Activated CD4-positive, alpha-beta T cell treated with anti-CD3 and anti-CD28 coated beads, Interleukin-2, amount 10 ng/mL, durations not matched to agents 24 days and 14 days (primary cell): ENCODE results near the gene OR14A16. TPM values are rescaled to one million over a fixed set of nuclear protein-coding genes. Genes with fewer than 3 reads are reported as not detected.

Experiments
- DNase-seq: peaks from one replicate; pipeline ENCODE4 v3.0.0; 2022
- H3K27ac Mint-ChIP-seq: one replicate; pipeline ENCODE4 v1.8.0; 2022; ENCODE audit warnings: mild to moderate bottlenecking, mixed read lengths
- H3K27me3 Mint-ChIP-seq: one replicate; pipeline ENCODE4 v1.8.0; 2022; ENCODE audit warnings: mixed read lengths
- H3K36me3 Mint-ChIP-seq: one replicate; pipeline ENCODE4 v1.8.0; 2022; ENCODE audit warnings: low read depth, mild to moderate bottlenecking, mixed read lengths
- H3K4me1 Mint-ChIP-seq: one replicate; pipeline ENCODE4 v1.8.0; 2021; ENCODE audit warnings: mixed read lengths
- H3K4me3 Mint-ChIP-seq: one replicate; pipeline ENCODE4 v1.8.0; 2022; ENCODE audit warnings: mild to moderate bottlenecking, moderate library complexity, mixed read lengths
- H3K9me3 Mint-ChIP-seq: one replicate; pipeline ENCODE4 v1.8.0; 2021; ENCODE audit warnings: mixed read lengths
- intact Hi-C: fragments of 100-400 bp; cut with micrococcal nuclease; formaldehyde crosslinking; loops from one replicate; pipeline ENCODE4 v1.15.1; 2023
- total RNA-seq: library from RNA; stranded (reverse); gene quantifications from 2 replicates; pipeline ENCODE4 v1.2.3, GENCODE V29; 2022

The OR14A16 gene
- total RNA-seq, 1 donor from 2014 or later, result not detected

GRCh38 chr1:247841796-247842195, 17.9 kb upstream of the OR14A16 start, which contains the start of gene OR11L1:
Gene OR11L1, minus strand, starts transcription at chr1:247841896. Its CDS starts 0 bp downstream, at chr1:247841896.
- H3K36me3 Mint-ChIP-seq, result no peaks in the 10 kb centered on the region
- intact Hi-C loops, result no loop called here
- no peaks in the 10 kb centered on the region for H3K9me3 Mint-ChIP-seq
- H3K4me1 Mint-ChIP-seq, result no peaks in the 10 kb centered on the region
- no peak within 1 kb of the TSS for H3K27ac Mint-ChIP-seq
- DNase-seq, result peak; percentile 27
- no peaks in the 10 kb centered on the region for H3K27me3 Mint-ChIP-seq
- H3K4me3 Mint-ChIP-seq, result no peak within 1 kb of the TSS

GRCh38 chr1:247840818-247841217, 16.9 kb upstream of the OR14A16 start:
- H3K36me3 Mint-ChIP-seq, result no peaks in the 10 kb centered on the region
- peak; percentile 40 for DNase-seq
- no peaks in the 10 kb centered on the region for H3K27me3 Mint-ChIP-seq
- no peak overlapping the region for H3K27ac Mint-ChIP-seq
- no peaks in the 10 kb centered on the region for H3K9me3 Mint-ChIP-seq
- no peak overlapping the region for H3K4me3 Mint-ChIP-seq
- intact Hi-C loops, result no loop called here
- H3K4me1 Mint-ChIP-seq, result no peaks in the 10 kb centered on the region

DNA sequence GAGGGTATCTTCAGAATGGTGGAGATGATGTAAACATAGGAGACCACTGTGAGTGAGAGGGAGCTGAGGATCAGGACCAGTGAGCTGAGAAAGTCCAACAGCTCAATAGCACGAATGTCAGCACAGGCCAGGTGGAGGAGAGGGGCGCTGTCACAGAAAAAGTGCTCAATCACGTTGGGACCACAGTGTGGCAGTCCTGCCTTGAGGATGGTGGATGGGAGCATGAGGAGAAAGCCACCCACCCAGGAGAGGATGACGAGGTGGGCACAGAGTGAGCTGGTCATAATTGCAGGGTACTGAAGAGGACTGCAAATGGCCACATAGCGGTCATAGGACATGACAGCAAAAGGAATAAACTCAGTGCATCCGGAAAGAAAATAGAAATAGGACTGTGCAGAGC, 9.7 kb upstream of the OR14A16 start:
- no peak for DNase-seq
- H3K4me3 Mint-ChIP-seq, result no peak overlapping the region
- no peaks in the 10 kb centered on the region for H3K9me3 Mint-ChIP-seq
- H3K4me1 Mint-ChIP-seq, result no peaks in the 10 kb centered on the region
- intact Hi-C loops, result no loop called here
- H3K27ac Mint-ChIP-seq, result no peak overlapping the region
- H3K36me3 Mint-ChIP-seq, result no peaks in the 10 kb centered on the region
- H3K27me3 Mint-ChIP-seq, result no peaks in the 10 kb centered on the region

DNA sequence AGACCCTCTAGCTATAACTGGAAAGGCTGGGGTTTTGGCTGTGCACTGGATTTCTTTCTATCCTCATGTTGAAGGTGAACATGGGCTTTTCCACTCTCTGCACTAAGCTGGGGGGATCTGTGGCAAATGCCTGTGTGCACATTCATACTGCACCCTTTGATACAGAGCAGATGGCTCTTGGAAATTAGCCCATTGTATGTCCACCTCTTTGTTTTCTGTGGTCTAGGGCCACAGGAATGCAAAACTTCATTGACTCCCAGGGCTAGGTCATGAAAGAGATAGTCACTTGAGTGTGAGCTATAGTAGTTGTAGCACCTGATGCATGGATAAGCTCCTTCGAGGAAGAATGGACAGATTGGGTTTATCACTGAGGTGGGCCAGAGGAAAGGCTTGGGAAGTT, 5.7 kb upstream of the OR14A16 start:
- no peak for DNase-seq

DNA sequence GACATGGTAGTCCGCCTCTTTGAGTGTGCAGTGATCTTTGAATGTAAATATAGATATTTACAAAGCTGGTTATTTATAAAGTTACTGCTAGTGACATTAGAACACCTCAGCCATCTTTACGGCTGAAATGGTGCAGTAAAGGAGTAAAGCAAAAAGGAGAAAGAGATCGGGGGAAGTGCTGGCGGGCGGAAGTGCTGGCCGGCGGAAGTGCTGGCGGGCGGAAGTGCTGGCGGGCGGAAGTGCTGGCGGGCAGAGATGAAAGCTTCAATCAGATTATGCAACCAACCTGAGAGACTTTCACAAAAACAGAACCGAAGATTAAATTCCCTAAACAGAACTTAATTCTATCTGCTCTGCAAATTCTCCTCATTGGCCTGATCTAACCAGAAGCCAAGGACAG, 1.4 kb upstream of the OR14A16 start:
- Mint-ChIP-seq H3K4me3 (no peak overlapping the region), H3K9me3 (no peaks in the 10 kb centered on the region), H3K36me3 (no peaks in the 10 kb centered on the region), H3K4me1 (no peaks in the 10 kb centered on the region), H3K27ac (no peak overlapping the region), H3K27me3 (no peaks in the 10 kb centered on the region)
- DNase-seq, result no peak
- intact Hi-C loops, result no loop called here

More for the DNA sequence above, 5.7 kb upstream of the OR14A16 start:
- Mint-ChIP-seq H3K9me3 (no peaks in the 10 kb centered on the region), H3K36me3 (no peaks in the 10 kb centered on the region), H3K27ac (no peak overlapping the region), H3K4me3 (no peak overlapping the region), H3K27me3 (no peaks in the 10 kb centered on the region), H3K4me1 (no peaks in the 10 kb centered on the region)
- intact Hi-C loops, result no loop called here

GRCh38 chr1:247822060-247822459, 1.9 kb downstream of the OR14A16 start:
- no peaks in the 10 kb centered on the region for H3K9me3 Mint-ChIP-seq
- no peaks in the 10 kb centered on the region for H3K36me3 Mint-ChIP-seq
- no peak overlapping the region for H3K27ac Mint-ChIP-seq
- no peak overlapping the region for H3K4me3 Mint-ChIP-seq
- H3K4me1 Mint-ChIP-seq, result no peaks in the 10 kb centered on the region
- DNase-seq, result no peak
- intact Hi-C loops, result no loop called here
- no peaks in the 10 kb centered on the region for H3K27me3 Mint-ChIP-seq

- H3K36me3 Mint-ChIP-seq, result no peaks in the 10 kb centered on the region
- H3K27me3 Mint-ChIP-seq, result no peaks in the 10 kb centered on the region
- no peak overlapping the region for H3K27ac Mint-ChIP-seq
- H3K9me3 Mint-ChIP-seq, result no peaks in the 10 kb centered on the region
- DNase-seq, result no peak
- no peak overlapping the region for H3K4me3 Mint-ChIP-seq
- intact Hi-C loops, result no loop called here
- H3K4me1 Mint-ChIP-seq, result no peaks in the 10 kb centered on the region
These were observed 11.3 kb downstream of the OR14A16 start for GRCh38 chr1:247812637-247813036.

- Mint-ChIP-seq H3K27ac (no peak overlapping the region), H3K36me3 (no peaks in the 10 kb centered on the region), H3K4me3 (no peak overlapping the region), H3K4me1 (no peaks in the 10 kb centered on the region), H3K9me3 (no peaks in the 10 kb centered on the region), H3K27me3 (no peaks in the 10 kb centered on the region)
- intact Hi-C loops, result no loop called here
- DNase-seq, result no peak
These were observed 26.4 kb downstream of the OR14A16 start for GRCh38 chr1:247797518-247797917.

DNA sequence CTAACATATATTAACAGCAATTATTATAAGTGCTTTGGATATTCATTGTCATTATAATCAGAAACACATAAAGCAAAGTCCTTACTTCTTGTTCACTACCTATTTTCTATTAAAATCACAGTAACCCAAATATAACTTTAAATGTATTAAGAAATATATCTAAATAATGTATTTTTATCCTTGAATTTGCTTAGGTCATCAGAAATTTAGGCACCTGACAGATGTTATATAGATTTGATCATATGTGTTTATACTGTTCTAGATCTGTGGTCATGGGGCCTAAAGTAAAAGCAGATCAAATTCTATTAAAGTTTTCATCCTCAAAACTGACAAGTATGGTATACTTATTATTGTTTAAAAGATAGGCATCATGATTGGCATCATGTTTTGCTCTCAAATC, 54.3 kb downstream of the OR14A16 start:
- no peaks in the 10 kb centered on the region for H3K27me3 Mint-ChIP-seq
- no peaks in the 10 kb centered on the region for H3K9me3 Mint-ChIP-seq
- no peak overlapping the region for H3K27ac Mint-ChIP-seq
- no peaks in the 10 kb centered on the region for H3K4me1 Mint-ChIP-seq
- intact Hi-C loops, result no loop called here
- no peaks in the 10 kb centered on the region for H3K36me3 Mint-ChIP-seq
- no peak overlapping the region for H3K4me3 Mint-ChIP-seq
- DNase-seq, result no peak

Other genes with a start within 250 kb of the OR14A16 start
- gene OR2G2, start 235.8 kb downstream of the OR14A16 start, total RNA-seq, result not detected in 2 replicates
- not detected in 2 replicates for gene OR2G3, start 218.5 kb downstream of the OR14A16 start, total RNA-seq
- gene OR13G1, start 144.4 kb downstream of the OR14A16 start, total RNA-seq, result not detected in 2 replicates
- gene OR6F1, start 107.5 kb downstream of the OR14A16 start, total RNA-seq, result not detected in 2 replicates
- not detected in 2 replicates for gene OR14K1, start 85.5 kb downstream of the OR14A16 start, total RNA-seq
- not detected in 2 replicates for gene OR14A2, start 76.0 kb downstream of the OR14A16 start, total RNA-seq
- not detected in 2 replicates for gene OR1C1, start 63.6 kb downstream of the OR14A16 start, total RNA-seq
- gene OR11L1, start 17.8 kb upstream of the OR14A16 start, total RNA-seq, result not detected in 2 replicates
- gene TRIM58, start 33.1 kb upstream of the OR14A16 start, total RNA-seq, result 0.23 and 0.24 TPM in 2 replicates
- gene OR2W3, start 71.5 kb upstream of the OR14A16 start, total RNA-seq, result 0.21 TPM in 1 of 2 replicates, not detected in the other
- not detected in 2 replicates for gene OR2T8, start 96.1 kb upstream of the OR14A16 start, total RNA-seq
- gene OR2AJ1, start 100.8 kb upstream of the OR14A16 start, total RNA-seq, result not detected in 2 replicates
- not detected in 2 replicates for gene OR2L8, start 124.7 kb upstream of the OR14A16 start, total RNA-seq
- gene OR2AK2, start 141.1 kb upstream of the OR14A16 start, total RNA-seq, result not detected in 2 replicates
- gene OR2L5, start 189.5 kb upstream of the OR14A16 start, total RNA-seq, result not detected in 2 replicates
- gene OR2L2, start 206.0 kb upstream of the OR14A16 start, total RNA-seq, result 0.07 TPM in 2 replicates
- not detected in 2 replicates for gene OR2L3, start 222.7 kb upstream of the OR14A16 start, total RNA-seq